Suppressor macrophage (primary cell): ENCODE results near the gene PDE4B.

ENCODE experiments used
- DNase-seq, 4 experiments: peaks; one replicate each; pipeline ENCODE4 v3.0.0-alpha.2; 2020 to 2022

The PDE4B gene

DNA sequence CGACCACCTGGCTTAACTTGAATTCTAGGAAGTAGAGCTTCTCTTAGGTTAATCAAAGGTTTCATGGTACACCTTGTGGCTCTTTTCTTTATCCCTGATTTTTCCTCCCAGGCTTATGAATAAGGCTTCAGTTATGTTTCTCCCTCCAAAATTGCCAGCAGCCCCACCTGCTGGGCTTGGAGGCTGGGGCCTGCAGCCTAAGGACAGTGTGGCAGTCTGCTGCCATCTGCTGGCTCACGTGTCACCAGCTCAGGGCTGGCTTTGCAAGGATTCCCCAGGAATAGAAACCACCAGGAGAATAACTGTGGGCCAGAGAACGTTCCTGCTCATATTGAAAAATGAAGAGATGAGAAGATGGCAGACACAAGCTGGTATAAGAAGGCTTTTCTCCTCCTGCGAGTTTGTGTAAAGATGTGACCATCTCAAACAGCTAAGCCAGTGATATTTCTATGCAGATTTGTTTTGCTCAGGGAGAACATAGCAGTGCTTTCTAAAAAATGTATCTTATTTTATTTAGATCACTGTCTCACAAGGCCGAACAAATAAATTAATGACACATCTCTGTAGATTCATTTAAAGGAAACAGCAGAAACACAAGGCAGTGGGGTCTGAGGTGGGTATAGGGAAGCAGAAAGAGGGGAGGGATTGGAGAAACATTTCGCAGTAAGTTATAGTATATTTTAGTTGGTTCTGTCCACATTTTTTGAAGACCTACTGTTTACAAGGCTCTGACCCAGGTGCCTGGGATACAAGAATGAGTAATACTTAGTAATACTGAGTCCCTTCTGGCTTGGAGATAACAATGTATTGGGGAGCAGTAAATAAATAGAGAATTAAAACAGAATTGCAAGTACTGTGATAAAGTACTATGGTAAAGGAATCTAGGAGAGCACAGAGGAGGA, 450.2 kb downstream of the PDE4B start:
- peak; percentile 85 to 91 (median 88) for DNase-seq

DNA sequence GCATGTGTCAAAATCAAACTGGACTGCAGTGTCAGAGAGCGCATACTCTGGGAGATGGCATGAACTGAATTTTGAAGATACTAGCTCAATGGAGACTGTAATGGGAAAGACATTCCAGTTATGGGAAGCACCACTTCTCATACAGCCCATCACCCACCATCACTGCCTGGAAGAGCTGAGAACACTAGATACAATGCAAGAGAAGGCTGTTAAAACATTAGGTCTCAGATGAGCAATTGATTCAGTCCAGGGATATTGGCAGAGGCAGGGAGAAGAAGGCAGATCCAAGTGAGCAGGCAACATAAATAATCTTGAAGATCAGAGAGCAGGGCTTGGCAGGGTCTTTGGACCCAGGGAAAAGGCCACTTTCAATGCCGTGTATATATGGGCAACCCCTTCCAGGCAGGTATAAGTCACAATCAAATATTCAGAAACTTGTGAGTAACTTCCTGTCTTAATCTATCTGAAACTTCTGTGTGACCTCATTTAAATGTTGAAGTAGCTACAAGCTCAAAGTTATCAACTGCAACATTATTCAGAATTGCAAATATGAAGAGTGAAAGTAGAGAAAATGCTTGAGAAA, 450.9 kb downstream of the PDE4B start:
- DNase-seq: no peak

DNA sequence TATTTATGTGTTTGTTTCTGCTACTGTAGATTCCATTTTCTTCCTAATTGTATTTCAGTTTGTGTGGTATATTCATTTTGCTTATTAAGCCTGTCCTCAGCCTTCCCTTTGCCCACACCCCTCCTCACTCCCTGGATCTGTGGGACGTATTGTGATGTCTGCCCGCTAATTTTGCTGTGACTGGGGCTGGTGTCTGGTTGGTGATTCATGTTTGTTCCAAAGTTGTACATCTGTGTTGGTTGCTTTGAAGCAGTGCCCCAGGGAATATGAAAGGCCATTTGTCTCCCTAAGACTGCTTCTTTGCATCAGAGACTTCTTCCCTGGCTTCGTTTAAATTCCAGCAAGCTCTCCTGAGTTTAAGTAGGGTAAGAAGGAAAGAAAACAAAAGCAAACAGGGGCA, 451.7 kb downstream of the PDE4B start:
- DNase-seq: no peak

DNA sequence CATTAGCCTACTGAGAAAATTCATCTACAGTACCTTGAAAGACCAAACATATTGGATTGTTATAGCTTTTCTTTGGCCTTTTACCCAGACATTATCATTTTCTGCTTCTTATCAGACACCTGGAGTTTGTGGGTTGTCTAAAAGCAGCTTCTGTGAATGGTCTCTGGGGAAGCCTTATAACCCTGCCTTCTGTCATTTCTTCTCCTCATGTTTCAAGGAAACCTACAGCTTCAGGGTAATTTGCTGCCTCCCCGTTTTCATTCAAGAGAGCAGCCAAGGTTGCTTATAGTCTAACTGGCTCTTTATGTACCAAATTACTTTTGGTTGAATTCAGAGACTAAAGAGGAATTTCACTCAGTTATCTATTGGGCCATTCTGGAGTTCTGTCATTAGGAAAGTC, 453.0 kb downstream of the PDE4B start:
- no peak for DNase-seq

DNA sequence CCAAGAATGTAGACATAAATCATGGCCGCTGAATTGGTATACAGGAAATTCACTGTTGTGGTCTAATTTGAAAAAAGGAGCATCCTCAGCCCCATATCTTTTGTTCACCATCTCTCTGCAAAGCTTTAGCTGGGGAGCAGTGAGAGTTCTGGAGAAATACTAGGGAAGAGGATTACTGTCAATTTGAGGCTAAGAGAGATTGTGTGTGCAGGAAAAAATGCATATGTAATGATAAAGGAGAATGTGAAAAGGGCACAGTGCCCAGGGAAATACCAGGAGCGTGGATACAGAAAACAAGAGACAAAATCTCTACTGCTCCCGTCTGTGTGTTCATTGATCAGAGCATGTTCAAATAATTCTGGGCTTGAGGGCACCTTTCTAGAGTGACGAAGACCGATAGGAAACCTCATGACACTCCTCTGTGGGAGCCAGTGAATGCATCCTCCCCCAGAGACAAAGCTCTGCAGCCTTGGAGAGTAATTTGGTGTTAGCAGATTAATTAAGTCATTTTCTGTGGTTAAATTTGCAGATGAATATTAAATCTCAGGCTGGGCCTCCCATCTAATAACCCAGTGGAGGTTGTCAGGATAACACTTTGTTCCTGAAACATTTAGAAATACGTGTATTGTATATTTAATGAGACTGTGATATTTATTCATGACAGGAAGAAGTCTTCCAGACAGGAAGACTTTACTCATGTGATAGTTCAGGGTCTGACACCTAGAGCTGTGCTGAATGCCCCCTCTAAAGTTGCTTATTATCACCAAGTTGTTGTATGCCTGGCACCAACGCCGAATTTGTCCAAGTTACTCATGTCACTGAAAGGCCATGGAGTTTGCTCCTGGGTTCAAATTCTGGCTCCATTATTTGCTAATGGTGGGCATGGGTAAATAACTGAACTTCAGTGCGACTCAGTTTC, 453.9 kb downstream of the PDE4B start:
- no peak for DNase-seq

DNA sequence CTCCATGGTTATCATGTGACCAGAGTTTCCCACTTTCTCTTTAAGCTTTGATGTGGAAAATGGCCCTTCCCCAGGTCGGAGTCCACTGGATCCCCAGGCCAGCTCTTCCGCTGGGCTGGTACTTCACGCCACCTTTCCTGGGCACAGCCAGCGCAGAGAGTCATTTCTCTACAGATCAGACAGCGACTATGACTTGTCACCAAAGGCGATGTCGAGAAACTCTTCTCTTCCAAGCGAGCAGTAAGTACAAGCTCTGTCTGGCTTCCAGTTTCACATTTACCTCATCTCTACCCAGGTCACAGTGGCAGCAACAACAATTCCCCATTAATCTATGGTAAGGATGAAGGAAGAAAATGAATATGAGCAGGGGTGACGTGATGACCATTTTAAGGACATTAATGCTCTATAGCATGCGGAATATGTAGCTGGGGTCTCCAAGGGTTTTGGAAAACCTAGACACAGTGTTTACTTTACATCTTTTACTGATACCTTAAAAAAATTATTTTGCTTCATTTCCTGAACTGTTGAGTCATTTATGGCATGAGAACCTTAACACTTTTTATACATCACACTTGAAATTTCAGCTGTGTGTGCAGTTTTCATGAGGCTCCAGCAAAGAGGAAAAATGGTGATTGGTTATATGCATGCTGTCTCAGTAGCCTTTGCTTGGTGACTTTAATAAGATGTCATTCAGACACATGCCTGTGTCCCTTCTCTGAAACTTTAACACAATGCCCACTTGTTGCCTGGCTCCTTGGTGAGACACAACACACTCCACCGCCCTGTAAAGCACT, 454.9 kb downstream of the PDE4B start:
- no peak for DNase-seq

DNA sequence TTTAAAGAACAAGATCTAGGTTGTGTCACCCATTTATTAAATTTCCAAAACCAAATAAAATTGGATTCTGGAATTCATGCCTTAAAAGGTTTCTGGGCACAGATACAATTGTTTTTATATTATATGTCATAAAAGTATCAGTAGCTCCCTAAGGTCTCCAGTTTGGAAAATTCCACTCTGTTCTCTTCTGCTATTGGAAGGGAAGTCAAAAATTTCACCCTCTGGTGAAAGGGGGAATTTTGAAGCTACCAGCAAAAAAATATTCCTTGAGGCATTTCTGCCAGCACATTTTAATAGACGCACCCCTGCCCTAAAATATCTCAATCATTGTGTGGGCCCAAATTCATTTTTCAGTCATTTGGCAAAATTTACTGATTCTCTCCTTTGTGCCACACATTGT, 455.6 kb downstream of the PDE4B start:
- no peak for DNase-seq

DNA sequence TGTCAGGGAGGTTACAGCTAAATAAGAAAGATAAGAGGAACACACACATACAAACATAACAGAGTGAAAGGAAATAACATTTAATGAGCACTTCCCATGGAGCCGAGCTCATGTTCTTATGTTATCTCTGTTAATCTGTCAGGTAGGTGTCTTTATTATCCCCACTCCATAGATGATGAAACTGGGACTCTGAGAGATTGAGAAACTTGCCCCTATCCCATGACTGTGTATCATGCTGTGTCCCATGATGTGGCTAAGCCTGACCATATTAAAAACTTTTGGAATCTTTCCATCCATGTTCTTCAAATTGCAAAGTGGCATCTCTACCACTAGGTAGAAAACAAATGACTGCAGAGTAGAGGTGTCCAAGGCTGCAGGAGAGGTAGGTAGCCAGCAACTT, 456.1 kb downstream of the PDE4B start:
- DNase-seq: peak; percentile 14 to 47 (median 30)

DNA sequence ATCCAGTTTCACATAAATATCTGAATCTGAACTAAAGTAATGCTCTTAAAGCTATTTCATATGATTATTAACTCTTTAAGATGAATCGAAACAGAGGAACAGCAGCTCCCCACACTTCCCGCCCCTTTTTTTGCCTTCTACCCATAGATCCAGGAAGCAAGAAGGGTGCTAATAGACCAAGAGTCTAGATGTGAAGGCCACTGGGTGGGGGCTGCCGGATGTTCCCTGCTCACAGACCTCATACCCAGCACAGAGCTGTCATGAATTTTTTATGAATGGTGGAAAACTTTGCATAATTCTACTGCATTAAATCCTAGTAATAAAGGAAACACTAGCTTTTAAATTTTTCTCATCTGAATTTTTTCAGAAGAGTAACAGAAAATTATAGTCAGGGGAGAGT, 457.4 kb downstream of the PDE4B start:
- DNase-seq: no peak

DNA sequence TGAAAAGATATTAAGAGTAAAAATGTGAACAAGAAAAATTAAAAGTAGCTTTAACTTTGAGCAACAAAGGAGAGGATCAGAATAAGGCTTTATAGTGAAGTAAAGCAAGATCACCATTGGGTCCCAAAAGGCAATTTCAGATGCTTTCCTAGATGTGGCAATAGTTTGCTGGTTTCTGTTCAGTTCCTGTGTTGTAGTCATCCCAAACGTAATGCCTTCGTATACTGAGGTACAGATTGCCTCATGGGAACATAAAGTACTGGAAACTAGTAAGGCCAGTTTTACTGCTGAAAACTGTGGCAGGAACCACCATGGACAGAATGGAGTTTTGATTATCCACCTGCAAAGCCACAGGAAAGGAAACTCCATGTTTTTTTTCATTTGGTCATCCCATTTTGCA, 457.8 kb downstream of the PDE4B start:
- DNase-seq: peak; percentile 27 to 73 (median 48)

DNA sequence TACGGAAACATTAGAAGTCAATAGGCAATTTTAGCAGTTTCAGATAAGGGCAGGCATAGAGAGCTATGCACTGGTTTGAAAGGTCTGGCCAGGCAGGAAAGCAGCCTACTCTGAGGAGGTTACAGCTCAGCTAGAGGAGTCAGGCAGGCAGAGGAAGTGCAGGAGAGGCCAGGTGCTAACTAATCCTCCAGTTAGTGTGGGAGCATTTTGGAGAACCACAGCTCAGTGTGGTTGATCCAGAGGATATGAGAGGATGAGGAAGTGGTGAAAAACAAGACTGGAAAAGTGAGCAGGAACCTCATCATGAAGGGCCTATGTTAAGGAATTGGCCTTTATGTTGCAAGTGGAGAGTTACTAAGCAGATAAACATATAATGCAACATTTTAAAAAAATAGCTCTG, 458.9 kb downstream of the PDE4B start:
- DNase-seq: peak; percentile 65 to 89 (median 72)

DNA sequence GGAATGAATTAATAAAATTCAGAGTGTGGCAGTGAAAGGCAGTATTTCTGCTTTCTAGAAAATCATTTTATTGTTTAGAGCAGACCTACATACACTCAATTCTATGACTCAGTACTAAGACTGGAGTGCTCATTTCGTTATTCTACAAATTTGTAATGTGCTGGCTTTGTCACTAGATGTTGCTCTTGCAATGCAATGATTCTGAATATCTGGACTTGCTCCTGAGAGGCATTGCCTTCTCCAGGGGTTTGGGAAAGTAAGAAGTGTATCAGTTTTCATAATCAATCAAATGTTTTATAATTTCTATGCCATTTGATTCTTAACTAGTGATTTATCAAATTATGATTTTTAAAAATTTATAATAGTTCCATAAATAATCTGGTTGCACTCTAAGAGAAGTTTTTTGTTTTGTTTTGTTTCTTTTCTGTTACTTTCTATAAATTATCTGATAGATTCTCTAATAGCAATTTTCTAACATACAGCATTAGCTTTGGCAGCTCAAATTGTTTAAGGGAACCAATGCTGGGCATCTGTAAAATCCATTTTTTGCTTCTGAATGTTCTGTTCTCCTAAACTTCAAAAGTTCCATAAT, 460.7 kb downstream of the PDE4B start:
- DNase-seq: peak; percentile 54 to 82 (median 76)

DNA sequence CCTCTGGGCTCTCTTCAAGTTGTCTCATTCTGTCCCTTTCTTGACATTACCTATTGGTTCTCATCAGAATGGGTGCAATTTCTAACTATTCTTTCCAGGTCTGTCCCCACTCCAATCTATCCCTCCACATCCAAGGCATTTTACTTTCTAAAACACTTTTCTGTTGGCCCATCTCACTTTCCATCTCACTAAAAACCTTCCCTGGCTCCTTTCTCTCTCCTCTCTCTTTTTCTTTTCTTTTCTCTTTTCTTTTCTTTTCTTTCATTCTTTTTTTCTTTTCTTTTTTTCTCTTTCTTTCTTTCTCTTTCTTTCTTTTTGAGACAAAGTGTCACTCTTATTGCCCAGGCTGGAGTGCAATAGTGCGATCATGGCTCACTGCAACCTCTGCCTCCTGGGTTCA, 462.1 kb downstream of the PDE4B start:
- DNase-seq: no peak

DNA sequence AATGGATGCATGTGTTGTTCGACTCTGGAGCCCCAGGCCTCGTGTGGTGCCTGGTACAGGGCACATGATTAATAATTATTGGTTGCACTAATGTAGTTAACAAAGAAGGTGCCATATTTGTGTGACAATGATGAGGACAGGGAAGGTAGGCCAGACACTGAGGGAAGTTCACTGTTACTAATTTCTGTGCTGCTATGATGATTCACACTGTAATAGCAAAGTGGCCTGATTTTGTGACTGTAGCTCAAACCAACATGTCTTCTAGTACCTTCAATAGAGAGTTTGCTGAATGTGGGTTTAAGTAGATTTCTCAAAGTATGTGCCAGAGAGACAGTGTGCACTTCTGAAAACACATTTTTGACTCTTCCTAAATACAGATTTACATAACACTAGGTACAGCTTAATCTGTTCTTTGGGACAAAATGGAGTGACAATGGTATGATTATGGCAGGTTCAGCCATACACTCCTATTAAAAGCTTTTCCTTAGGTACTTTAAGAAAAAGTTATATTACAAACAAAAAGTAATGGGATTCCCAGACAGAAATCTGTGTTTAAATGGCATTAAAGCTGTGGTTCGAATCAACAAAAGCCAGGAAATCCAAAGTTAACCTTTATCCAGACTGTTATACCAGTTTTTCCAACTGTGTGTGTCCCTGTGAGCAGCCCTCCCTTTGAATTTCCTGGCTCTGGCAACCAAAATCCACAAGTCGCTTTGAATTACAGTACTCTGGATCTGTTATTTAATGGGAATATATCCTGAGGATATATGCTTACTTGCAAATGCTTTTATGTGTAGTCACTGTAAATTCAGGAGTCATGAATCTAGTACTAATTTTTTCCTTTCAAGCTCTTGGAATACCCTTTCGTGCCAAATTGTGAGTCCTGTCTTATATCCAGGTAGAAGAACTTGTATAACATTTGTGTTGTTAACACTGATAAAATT, 464.2 kb downstream of the PDE4B start:
- DNase-seq: peak in 2 of 4 experiments; percentile 23 to 24

DNA sequence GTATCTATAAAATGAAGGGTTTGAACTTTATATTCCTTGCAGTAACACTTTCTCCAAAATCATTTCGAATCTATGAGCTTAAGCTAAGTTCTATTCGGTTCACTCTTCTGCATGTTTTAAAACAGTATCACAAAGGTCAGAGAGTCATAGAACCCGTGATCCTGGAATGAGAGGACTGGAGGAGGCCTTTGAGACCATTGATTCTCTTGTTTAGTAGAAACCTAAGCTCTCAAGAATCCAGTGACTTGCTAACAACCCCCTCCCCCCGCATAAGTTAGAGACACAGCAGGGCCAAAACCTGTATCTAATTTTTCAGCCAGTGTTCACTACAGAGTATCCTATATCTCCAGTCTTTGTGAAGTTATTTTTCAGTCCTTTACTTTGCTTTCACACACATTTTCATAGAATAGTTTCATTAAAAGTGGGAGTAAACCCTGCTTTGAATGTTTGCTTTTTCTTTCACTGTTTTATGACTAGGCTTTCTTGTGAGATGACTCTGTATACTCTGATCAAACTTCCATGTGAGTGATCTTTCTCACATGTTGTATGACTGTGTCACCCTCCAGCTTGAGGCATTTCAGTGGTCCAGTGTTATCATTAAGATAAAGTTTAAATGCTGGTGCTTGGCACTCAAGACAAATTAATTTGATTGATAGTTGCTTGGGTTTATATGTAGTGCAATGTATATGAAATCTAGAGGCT, 465.9 kb downstream of the PDE4B start:
- DNase-seq: peak in 1 of 4 experiments; percentile 20

DNA sequence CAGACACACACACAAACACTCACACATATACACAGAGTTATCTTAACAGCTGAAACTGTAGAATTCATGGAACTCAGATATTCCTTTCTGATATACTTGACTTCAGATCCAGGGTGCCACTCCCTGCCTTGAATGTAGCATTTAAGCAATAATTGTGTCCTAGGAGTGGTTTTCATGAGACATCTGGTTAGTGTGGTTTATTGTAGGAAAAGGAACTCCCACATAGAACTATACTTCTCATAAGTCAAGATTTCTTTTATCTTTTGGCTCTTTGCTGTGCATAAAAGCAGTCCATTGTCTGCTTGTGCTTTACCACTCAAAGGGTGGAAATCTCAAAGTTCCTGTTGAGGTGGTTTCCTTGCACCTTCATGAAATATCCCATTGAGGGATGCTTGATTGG, 468.7 kb downstream of the PDE4B start:
- DNase-seq: peak in 3 of 4 experiments; percentile 20 to 56 (median 55)

DNA sequence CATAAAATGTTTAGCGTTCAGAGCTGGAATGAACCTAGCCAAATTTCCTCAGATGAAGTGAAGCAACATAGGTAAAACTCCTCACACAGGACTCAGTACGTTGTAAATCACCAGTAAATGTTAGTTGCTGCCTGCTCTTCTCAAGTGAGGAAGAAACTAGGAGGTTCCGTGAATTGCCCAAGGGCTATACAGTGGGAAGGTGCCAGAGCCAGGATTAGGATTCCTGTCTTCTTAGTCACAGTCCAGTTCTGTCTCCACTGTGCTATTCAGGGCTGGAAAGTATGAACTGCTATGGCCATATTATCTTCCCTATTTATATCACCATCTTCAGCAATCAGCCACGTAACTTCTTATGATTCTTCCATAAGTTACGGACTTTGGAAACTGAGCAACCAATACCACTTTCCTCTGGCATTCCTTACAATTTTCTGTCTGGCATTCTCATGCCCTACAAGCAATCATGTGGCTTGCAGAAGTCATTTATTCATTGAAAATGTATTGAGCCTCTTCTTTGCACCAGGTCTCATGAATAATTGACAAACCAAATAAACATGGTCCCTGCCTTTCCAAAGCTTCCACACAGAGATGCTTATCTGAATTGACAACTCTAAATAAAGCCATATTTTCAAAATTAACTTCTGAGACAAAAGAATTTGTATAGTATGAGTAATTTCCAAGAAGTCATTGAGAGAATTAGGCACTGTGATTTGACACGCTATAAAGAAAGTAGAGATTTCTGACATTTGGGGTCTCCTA, 469.7 kb downstream of the PDE4B start:
- no peak for DNase-seq

DNA sequence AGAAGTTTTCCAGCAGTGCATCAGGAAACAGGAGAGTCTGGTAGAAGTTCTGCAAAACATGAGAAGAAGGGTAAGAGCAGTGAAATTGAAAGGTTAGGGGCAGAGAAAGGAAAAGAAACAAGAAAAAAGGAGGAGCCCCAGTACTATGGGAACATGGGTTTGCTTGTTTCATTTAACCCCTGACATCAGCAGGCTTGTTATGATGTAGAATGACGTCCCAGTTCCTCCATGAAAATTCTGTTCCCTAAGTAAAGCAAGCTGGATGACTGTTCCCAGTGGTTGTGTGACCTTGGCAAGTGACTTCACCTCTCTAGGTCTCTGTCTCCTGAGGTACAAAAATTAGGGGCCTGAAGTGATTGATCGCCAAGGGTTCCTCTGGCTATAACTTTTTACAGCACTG, 472.6 kb downstream of the PDE4B start:
- no peak for DNase-seq

DNA sequence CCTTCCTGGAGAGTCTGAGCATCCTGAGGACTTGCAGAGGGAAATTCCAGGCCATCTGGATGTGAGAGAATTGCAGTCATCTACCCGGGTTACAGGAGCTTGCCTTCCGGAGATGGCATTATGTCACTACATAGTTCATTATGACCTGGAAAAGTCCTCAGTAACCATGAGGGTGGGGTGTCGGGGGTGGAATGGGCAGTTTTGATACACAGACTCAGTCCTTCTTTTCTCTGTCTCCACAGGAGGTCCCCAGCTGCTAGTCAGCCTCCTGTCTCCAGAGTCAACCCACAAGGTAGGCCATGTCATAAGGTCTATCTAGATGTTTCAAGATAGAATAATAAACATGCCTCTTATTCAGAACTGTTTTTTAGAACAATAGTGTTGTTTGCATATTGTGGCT, 473.1 kb downstream of the PDE4B start:
- DNase-seq: no peak
